ENCODE measurements around the gene CRIP3. TPM values are rescaled to one million over a fixed set of nuclear protein-coding genes. Genes with fewer than 3 reads are reported as not detected.

Gene CRIP3
- total and polyA plus RNA-seq, 2 of the 13 experiments (the other 11 are each of a cell fraction or from before 2014, with no cell fraction given), result 6.3 to 9.3 TPM

GRCh38 chr6:43277306-43277642 lies 31.4 kb downstream of the CRIP3 start (continued):
- no peak for TF ChIP-seq SIN3A (IDR thresholded peaks at IDR 0.05; ENCODE audit: borderline replicate concordance, low read depth, low read length)
- 0 out of 2 replicates have a peak, but pooled peaks have one; percentile 67 for TF ChIP-seq ARID2 (CRISPR knock-in tag; IDR thresholded peaks at IDR 0.05; ENCODE audit: borderline replicate concordance)
- no peak for TF ChIP-seq NFE2 (CRISPR knock-in tag; IDR thresholded peaks at IDR 0.05)
- TF ChIP-seq DNMT3B (CRISPR knock-in tag; conservative IDR thresholded peaks at IDR 0.05), result no peak
- TF ChIP-seq PITX1 (CRISPR knock-in tag; IDR thresholded peaks at IDR 0.05), result no peak
- no peak for TF ChIP-seq ZNF138 (CRISPR knock-in tag; IDR thresholded peaks at IDR 0.05; ENCODE audit: low read depth)
- TF ChIP-seq, protein P1, sequence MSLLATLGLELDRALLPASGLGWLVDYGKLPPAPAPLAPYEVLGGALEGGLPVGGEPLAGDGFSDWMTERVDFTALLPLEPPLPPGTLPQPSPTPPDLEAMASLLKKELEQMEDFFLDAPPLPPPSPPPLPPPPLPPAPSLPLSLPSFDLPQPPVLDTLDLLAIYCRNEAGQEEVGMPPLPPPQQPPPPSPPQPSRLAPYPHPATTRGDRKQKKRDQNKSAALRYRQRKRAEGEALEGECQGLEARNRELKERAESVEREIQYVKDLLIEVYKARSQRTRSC (CRISPR knock-in tag; IDR thresholded peaks at IDR 0.05; ENCODE audit: low read depth), result no peak
- TF ChIP-seq ZNF235 (CRISPR knock-in tag; IDR thresholded peaks at IDR 0.05; ENCODE audit: borderline replicate concordance), result peak; percentile 66; the same call in 1 of the 2 replicates
- TF ChIP-seq MYPOP (CRISPR knock-in tag; IDR thresholded peaks at IDR 0.05), result no peak
- no peak for TF ChIP-seq ZNF354B (CRISPR knock-in tag; IDR thresholded peaks at IDR 0.05)
- 0 out of 2 replicates have a peak, but pooled peaks have one; percentile 28 for TF ChIP-seq MXD1 (CRISPR knock-in tag; IDR thresholded peaks at IDR 0.05)
- no peak for TF ChIP-seq POLR2A (IDR thresholded peaks at IDR 0.05; ENCODE audit: insufficient read depth in 1 of 2, low read depth in 2 of 2, low read length in 2 of 2)
- TF ChIP-seq, protein P2, sequence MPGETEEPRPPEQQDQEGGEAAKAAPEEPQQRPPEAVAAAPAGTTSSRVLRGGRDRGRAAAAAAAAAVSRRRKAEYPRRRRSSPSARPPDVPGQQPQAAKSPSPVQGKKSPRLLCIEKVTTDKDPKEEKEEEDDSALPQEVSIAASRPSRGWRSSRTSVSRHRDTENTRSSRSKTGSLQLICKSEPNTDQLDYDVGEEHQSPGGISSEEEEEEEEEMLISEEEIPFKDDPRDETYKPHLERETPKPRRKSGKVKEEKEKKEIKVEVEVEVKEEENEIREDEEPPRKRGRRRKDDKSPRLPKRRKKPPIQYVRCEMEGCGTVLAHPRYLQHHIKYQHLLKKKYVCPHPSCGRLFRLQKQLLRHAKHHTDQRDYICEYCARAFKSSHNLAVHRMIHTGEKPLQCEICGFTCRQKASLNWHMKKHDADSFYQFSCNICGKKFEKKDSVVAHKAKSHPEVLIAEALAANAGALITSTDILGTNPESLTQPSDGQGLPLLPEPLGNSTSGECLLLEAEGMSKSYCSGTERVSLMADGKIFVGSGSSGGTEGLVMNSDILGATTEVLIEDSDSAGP (CRISPR knock-in tag; IDR thresholded peaks at IDR 0.05; ENCODE audit: borderline replicate concordance), result no peak
- TF ChIP-seq NFATC3 (CRISPR knock-in tag; IDR thresholded peaks at IDR 0.05), result no peak
- TF ChIP-seq ZNF607 (CRISPR knock-in tag; IDR thresholded peaks at IDR 0.05; ENCODE audit: borderline replicate concordance), result no peak
- TF ChIP-seq, protein P3, sequence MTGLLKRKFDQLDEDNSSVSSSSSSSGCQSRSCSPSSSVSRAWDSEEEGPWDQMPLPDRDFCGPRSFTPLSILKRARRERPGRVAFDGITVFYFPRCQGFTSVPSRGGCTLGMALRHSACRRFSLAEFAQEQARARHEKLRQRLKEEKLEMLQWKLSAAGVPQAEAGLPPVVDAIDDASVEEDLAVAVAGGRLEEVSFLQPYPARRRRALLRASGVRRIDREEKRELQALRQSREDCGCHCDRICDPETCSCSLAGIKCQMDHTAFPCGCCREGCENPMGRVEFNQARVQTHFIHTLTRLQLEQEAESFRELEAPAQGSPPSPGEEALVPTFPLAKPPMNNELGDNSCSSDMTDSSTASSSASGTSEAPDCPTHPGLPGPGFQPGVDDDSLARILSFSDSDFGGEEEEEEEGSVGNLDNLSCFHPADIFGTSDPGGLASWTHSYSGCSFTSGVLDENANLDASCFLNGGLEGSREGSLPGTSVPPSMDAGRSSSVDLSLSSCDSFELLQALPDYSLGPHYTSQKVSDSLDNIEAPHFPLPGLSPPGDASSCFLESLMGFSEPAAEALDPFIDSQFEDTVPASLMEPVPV (CRISPR knock-in tag; IDR thresholded peaks at IDR 0.05), result no peak
- no peak for TF ChIP-seq RBAK (CRISPR knock-in tag; IDR thresholded peaks at IDR 0.05)
- no peak for TF ChIP-seq NFE2L2 (IDR thresholded peaks at IDR 0.05; ENCODE audit: low read length)
- TF ChIP-seq ONECUT2 (CRISPR knock-in tag; IDR thresholded peaks at IDR 0.05), result no peak
- no peak for TF ChIP-seq SAFB2 (CRISPR knock-in tag; IDR thresholded peaks at IDR 0.05; ENCODE audit: borderline replicate concordance, low read depth)
- TF ChIP-seq, protein P4, sequence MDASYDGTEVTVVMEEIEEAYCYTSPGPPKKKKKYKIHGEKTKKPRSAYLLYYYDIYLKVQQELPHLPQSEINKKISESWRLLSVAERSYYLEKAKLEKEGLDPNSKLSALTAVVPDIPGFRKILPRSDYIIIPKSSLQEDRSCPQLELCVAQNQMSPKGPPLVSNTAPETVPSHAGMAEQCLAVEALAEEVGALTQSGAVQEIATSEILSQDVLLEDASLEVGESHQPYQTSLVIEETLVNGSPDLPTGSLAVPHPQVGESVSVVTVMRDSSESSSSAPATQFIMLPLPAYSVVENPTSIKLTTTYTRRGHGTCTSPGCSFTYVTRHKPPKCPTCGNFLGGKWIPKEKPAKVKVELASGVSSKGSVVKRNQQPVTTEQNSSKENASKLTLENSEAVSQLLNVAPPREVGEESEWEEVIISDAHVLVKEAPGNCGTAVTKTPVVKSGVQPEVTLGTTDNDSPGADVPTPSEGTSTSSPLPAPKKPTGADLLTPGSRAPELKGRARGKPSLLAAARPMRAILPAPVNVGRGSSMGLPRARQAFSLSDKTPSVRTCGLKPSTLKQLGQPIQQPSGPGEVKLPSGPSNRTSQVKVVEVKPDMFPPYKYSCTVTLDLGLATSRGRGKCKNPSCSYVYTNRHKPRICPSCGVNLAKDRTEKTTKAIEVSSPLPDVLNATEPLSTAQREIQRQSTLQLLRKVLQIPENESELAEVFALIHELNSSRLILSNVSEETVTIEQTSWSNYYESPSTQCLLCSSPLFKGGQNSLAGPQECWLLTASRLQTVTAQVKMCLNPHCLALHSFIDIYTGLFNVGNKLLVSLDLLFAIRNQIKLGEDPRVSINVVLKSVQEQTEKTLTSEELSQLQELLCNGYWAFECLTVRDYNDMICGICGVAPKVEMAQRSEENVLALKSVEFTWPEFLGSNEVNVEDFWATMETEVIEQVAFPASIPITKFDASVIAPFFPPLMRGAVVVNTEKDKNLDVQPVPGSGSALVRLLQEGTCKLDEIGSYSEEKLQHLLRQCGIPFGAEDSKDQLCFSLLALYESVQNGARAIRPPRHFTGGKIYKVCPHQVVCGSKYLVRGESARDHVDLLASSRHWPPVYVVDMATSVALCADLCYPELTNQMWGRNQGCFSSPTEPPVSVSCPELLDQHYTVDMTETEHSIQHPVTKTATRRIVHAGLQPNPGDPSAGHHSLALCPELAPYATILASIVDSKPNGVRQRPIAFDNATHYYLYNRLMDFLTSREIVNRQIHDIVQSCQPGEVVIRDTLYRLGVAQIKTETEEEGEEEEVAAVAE (CRISPR knock-in tag; IDR thresholded peaks at IDR 0.05; ENCODE audit: borderline replicate concordance), result no peak
- 0 out of 2 replicates have a peak, but pooled peaks have one; percentile 48 for TF ChIP-seq ZNF20 (CRISPR knock-in tag; IDR thresholded peaks at IDR 0.05)
